ENCODE results near the gene MAF. TPM values are rescaled to one million over a fixed set of nuclear protein-coding genes. Genes with fewer than 3 reads are reported as not detected.

MAF gene
- total and polyA plus RNA-seq, 2 of the 13 experiments (the other 11 are each of a cell fraction or from before 2014, with no cell fraction given) = 0.07 to 0.31 TPM

DNA sequence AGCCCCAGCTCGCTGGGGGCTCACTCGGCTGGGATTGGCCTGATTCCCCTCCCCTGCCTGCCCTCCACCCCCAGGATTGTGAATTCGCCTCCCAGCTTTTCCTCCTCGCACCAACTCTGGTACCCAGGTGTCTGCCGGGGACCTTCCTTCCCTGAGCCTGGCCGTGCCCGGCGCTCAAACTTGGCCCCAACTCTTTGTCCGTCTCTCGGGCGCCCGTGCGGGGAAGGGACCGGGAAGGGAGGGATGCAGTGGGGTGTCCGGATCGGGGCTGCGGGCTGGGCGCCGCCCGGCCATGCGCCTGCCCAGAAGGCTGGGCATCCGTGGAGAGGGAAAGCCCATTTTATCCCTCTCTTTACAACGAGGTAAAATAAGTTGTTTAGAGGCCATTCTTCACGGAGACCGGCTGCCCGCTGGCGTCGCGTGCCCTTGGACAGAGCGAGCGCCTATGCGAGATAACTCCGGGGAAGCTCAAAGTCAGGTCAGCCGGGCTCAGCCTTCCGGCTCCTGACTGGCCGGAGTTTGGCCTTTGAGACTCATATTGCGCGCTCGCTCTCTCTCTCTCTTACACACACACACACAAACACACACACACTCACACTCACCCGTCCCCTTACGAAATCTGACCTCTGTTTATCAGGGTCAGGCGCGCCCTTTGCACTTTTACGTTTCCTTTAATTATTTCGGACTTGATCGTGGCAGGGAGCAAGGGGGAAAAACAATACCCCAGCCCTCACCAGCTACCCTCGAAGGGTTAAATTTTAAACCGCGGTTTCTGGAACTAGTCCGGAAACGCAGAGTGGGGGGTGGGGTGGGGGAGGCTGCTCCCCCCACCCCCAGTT is 774 bp upstream of the MAF start (continued):
- TF ChIP-seq ZNF234 (CRISPR knock-in tag; conservative IDR thresholded peaks at IDR 0.05) = 0 out of 2 replicates have a peak, but pooled peaks have one; percentile 2
- TF ChIP-seq PLRG1 (conservative IDR thresholded peaks at IDR 0.05) = no peak
- TF ChIP-seq YY1 (IDR thresholded peaks at IDR 0.05; ENCODE audit: insufficient read depth, insufficient replicate concordance, low read depth, low read length) = no peak
- no peak for TF ChIP-seq SAP130 (CRISPR knock-in tag; IDR thresholded peaks at IDR 0.05; ENCODE audit: low read depth)
- TF ChIP-seq TRIM24 (CRISPR knock-in tag; IDR thresholded peaks at IDR 0.05) = no peak; the same call in 1 of the 2 replicates
- no peak for TF ChIP-seq ZNF773 (CRISPR knock-in tag; IDR thresholded peaks at IDR 0.05; ENCODE audit: borderline replicate concordance)
- TF ChIP-seq ZNF709 (CRISPR knock-in tag; IDR thresholded peaks at IDR 0.05) = no peak
- TF ChIP-seq ZNF232 (CRISPR knock-in tag; IDR thresholded peaks at IDR 0.05; ENCODE audit: borderline replicate concordance) = no peak
- TF ChIP-seq SMARCE1 (IDR thresholded peaks at IDR 0.05; ENCODE audit: borderline replicate concordance) = no peak
- TF ChIP-seq, protein P1, sequence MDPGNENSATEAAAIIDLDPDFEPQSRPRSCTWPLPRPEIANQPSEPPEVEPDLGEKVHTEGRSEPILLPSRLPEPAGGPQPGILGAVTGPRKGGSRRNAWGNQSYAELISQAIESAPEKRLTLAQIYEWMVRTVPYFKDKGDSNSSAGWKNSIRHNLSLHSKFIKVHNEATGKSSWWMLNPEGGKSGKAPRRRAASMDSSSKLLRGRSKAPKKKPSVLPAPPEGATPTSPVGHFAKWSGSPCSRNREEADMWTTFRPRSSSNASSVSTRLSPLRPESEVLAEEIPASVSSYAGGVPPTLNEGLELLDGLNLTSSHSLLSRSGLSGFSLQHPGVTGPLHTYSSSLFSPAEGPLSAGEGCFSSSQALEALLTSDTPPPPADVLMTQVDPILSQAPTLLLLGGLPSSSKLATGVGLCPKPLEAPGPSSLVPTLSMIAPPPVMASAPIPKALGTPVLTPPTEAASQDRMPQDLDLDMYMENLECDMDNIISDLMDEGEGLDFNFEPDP (CRISPR knock-in tag; conservative IDR thresholded peaks at IDR 0.05) = no peak
- TF ChIP-seq ZFP90 (CRISPR knock-in tag; IDR thresholded peaks at IDR 0.05; ENCODE audit: borderline replicate concordance) = no peak
- TF ChIP-seq NR2F1 (CRISPR knock-in tag; IDR thresholded peaks at IDR 0.05) = peak; percentile 72 to 91
- peak; percentile 77 for TF ChIP-seq ZNF331 (CRISPR knock-in tag; IDR thresholded peaks at IDR 0.05)
- TF ChIP-seq ZNF703 (CRISPR knock-in tag; IDR thresholded peaks at IDR 0.05; ENCODE audit: borderline replicate concordance) = peak; percentile 67; the same call in 1 of the 2 replicates
- TF ChIP-seq CAMTA2 (CRISPR knock-in tag; IDR thresholded peaks at IDR 0.05; ENCODE audit: borderline replicate concordance) = no peak
- TF ChIP-seq TCF7 (IDR thresholded peaks at IDR 0.05; ENCODE audit: low read depth) = 0 out of 2 replicates have a peak, but pooled peaks have one; percentile 32
- 0 out of 2 replicates have a peak, but pooled peaks have one; percentile 35 for TF ChIP-seq HNRNPL (IDR thresholded peaks at IDR 0.05; ENCODE audit: low read depth, low read length)
- TF ChIP-seq NFIB (CRISPR knock-in tag; IDR thresholded peaks at IDR 0.05; ENCODE audit: borderline replicate concordance) = no peak
- TF ChIP-seq MED1 (CRISPR knock-in tag; IDR thresholded peaks at IDR 0.05) = no peak
- TF ChIP-seq ADNP (CRISPR knock-in tag; IDR thresholded peaks at IDR 0.05) = no peak
- TF ChIP-seq, protein P2, sequence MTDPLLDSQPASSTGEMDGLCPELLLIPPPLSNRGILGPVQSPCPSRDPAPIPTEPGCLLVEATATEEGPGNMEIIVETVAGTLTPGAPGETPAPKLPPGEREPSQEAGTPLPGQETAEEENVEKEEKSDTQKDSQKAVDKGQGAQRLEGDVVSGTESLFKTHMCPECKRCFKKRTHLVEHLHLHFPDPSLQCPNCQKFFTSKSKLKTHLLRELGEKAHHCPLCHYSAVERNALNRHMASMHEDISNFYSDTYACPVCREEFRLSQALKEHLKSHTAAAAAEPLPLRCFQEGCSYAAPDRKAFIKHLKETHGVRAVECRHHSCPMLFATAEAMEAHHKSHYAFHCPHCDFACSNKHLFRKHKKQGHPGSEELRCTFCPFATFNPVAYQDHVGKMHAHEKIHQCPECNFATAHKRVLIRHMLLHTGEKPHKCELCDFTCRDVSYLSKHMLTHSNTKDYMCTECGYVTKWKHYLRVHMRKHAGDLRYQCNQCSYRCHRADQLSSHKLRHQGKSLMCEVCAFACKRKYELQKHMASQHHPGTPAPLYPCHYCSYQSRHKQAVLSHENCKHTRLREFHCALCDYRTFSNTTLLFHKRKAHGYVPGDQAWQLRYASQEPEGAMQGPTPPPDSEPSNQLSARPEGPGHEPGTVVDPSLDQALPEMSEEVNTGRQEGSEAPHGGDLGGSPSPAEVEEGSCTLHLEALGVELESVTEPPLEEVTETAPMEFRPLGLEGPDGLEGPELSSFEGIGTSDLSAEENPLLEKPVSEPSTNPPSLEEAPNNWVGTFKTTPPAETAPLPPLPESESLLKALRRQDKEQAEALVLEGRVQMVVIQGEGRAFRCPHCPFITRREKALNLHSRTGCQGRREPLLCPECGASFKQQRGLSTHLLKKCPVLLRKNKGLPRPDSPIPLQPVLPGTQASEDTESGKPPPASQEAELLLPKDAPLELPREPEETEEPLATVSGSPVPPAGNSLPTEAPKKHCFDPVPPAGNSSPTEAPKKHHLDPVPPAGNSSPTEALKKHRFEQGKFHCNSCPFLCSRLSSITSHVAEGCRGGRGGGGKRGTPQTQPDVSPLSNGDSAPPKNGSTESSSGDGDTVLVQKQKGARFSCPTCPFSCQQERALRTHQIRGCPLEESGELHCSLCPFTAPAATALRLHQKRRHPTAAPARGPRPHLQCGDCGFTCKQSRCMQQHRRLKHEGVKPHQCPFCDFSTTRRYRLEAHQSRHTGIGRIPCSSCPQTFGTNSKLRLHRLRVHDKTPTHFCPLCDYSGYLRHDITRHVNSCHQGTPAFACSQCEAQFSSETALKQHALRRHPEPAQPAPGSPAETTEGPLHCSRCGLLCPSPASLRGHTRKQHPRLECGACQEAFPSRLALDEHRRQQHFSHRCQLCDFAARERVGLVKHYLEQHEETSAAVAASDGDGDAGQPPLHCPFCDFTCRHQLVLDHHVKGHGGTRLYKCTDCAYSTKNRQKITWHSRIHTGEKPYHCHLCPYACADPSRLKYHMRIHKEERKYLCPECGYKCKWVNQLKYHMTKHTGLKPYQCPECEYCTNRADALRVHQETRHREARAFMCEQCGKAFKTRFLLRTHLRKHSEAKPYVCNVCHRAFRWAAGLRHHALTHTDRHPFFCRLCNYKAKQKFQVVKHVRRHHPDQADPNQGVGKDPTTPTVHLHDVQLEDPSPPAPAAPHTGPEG (CRISPR knock-in tag; IDR thresholded peaks at IDR 0.05) = no peak
- TF ChIP-seq PHF8 (CRISPR knock-in tag; IDR thresholded peaks at IDR 0.05) = peak; percentile 42; the same call in 1 of the 2 replicates
- TF ChIP-seq MIXL1 (CRISPR knock-in tag; IDR thresholded peaks at IDR 0.05) = peak; percentile 44; the same call in 1 of the 2 replicates
- no peak for TF ChIP-seq NFKBIZ (CRISPR knock-in tag; IDR thresholded peaks at IDR 0.05)
- 0 out of 2 replicates have a peak, but pooled peaks have one; percentile 49 for TF ChIP-seq ZNF564 (CRISPR knock-in tag; IDR thresholded peaks at IDR 0.05)
